ENCODE measurements around the gene SLFN12. TPM values are rescaled to one million over a fixed set of nuclear protein-coding genes. Genes with fewer than 3 reads are reported as not detected.

The SLFN12 gene
- total RNA-seq, 1 experiment from 2014 or later, result 14.5 TPM

- H2BK20ac ChIP-seq (ENCODE audit: low read depth, low read length, poor library complexity, severe bottlenecking), result no peak within 1 kb of the TSS
- H3K36me3 Mint-ChIP-seq (ENCODE audit: insufficient read depth in 1 of 3, low read depth in 3 of 3), result no peaks in the 10 kb centered on the region; a peak in 1 of 7 replicates
- no peak within 1 kb of the TSS for H2BK15ac ChIP-seq (ENCODE audit: low read depth, low read length)
- H4K20me1 ChIP-seq (ENCODE audit: control insufficient read depth, insufficient read depth, insufficient read length), result no peaks in the 10 kb centered on the region
- TF ChIP-seq CTCF (conservative IDR thresholded peaks at IDR 0.05), result no peak
- no peak within 1 kb of the TSS for H3K56ac ChIP-seq (ENCODE audit: insufficient read length, low read depth, low read length)
- no peak within 1 kb of the TSS for H3K27ac ChIP-seq (ENCODE audit: insufficient read length, low read depth, low read length)
- peak; percentile 53 for DNase-seq
- H3K4me2 ChIP-seq (ENCODE audit: insufficient read depth, insufficient read length, low read length), result peak within 1 kb of the TSS; percentile 79
- no peak within 1 kb of the TSS for H4K8ac ChIP-seq (replicated peaks; ENCODE audit: insufficient read length, low read depth, low read length)
- no peak within 1 kb of the TSS; the same call in 1 of the 2 replicates for H3K14ac ChIP-seq (ENCODE audit: insufficient read depth, low read length)
- 100% methylated on average over 2 of the region's 22 CpGs for WGBS (ENCODE audit: extremely low coverage, insufficient read length, low lambda C conversion rate)
- no peak within 1 kb of the TSS for H2BK5ac ChIP-seq (ENCODE audit: insufficient read length, low read length)
- peak within 1 kb of the TSS; percentile 64 to 86 for H3K4me3 Mint-ChIP-seq
- peaks cover 37% of the 10 kb centered on the region for H3K27me3 ChIP-seq (ENCODE audit: insufficient read depth, low read length)
- no peak within 1 kb of the TSS for H2AK5ac ChIP-seq (ENCODE audit: insufficient read length, low read length)
- no peak within 1 kb of the TSS for H3K9ac ChIP-seq (ENCODE audit: extremely low read depth, insufficient read length, low read length)
- peaks cover 11% of the 10 kb centered on the region for H3K23me2 ChIP-seq (ENCODE audit: insufficient read length, low read depth, low read length, poor library complexity, severe bottlenecking)
- H2BK12ac ChIP-seq (ENCODE audit: insufficient read length, low read depth, low read length), result no peak within 1 kb of the TSS
- H3K9me3 ChIP-seq (ENCODE audit: control insufficient read depth, low read depth, low read length), result no peaks in the 10 kb centered on the region
- no peak within 1 kb of the TSS for H3T11ph ChIP-seq (ENCODE audit: low read length)
- no peak within 1 kb of the TSS for H3K4ac ChIP-seq (ENCODE audit: low read depth, low read length)
- no peak within 1 kb of the TSS for H4K5ac ChIP-seq (ENCODE audit: insufficient read length, low read depth, low read length)
- peaks cover 8 to 13% of the 10 kb centered on the region in 2 experiments for H3K4me1 Mint-ChIP-seq
- H3K23ac ChIP-seq (ENCODE audit: insufficient read length, low read depth, low read length), result no peak within 1 kb of the TSS
- no peak within 1 kb of the TSS for H2AFZ ChIP-seq (ENCODE audit: low read length)
- no peak within 1 kb of the TSS for H4K91ac ChIP-seq (ENCODE audit: insufficient read length, low read depth, low read length)
- H2BK120ac ChIP-seq (ENCODE audit: low read depth, low read length, poor library complexity, severe bottlenecking), result no peak within 1 kb of the TSS
- H3K9me3 Mint-ChIP-seq, result peaks cover 6 to 9% of the 10 kb centered on the region in 2 experiments; a peak in 4 of 5 replicates
- H3K18ac ChIP-seq (ENCODE audit: insufficient read length, low read depth, low read length), result no peak within 1 kb of the TSS
- H3K27ac Mint-ChIP-seq, result no peak within 1 kb of the TSS
- no peaks in the 10 kb centered on the region for H3K79me1 ChIP-seq (ENCODE audit: insufficient read depth, low read depth, low read length, poor library complexity, severe bottlenecking)
- H3K4me1 ChIP-seq (ENCODE audit: insufficient read depth, low read length), result peaks cover 1% of the 10 kb centered on the region; the same call in 1 of the 2 replicates
- H3K27me3 Mint-ChIP-seq (ENCODE audit: low read depth), result peaks cover 88% of the 10 kb centered on the region
- H3K79me2 ChIP-seq (ENCODE audit: insufficient read depth, low read length), result no peaks in the 10 kb centered on the region
These were observed 58.7 kb downstream of the SLFN12 start, which contains the start of gene SLFN11 for GRCh38 chr17:35373534-35373983. Gene SLFN11, minus strand, starts transcription at chr17:35373621. Its CDS starts 9,814 bp downstream, at chr17:35363807.

Data from H9 (cell line).